IMR-90 (cell line): ENCODE measurements around the gene RAB27A.

Experiments
- MAFK ChIP-seq: IDR thresholded peaks from 2 replicates; pipeline ENCODE4 v1.6.1; 2012; ENCODE audit warnings: low read depth, low read length, improper control_type of control experiment
- MXI1 ChIP-seq: IDR thresholded peaks from 2 replicates; pipeline ENCODE4 v1.6.1; 2012; ENCODE audit warnings: low read depth, mild to moderate bottlenecking, low read length, moderate library complexity, borderline replicate concordance
- POLR2A ChIP-seq: IDR thresholded peaks from 2 replicates; pipeline ENCODE4 v1.6.1; 2012; ENCODE audit warnings: mild to moderate bottlenecking, low read depth, low read length
- SMC3 ChIP-seq: fragments of 150-350 bp; IDR thresholded peaks from 2 replicates; pipeline ENCODE4 v1.6.1; 2016; ENCODE audit warnings: low read depth, mild to moderate bottlenecking, antibody characterized with exemption, low read length, moderate library complexity
- TF ChIP-seq, protein P1 (sequence below): conservative IDR thresholded peaks from 2 replicates; pipeline ENCODE4 v1.5.1; 2012; ENCODE audit warnings: mild to moderate bottlenecking, low read depth, low read length, improper control_type of control experiment

DNA sequence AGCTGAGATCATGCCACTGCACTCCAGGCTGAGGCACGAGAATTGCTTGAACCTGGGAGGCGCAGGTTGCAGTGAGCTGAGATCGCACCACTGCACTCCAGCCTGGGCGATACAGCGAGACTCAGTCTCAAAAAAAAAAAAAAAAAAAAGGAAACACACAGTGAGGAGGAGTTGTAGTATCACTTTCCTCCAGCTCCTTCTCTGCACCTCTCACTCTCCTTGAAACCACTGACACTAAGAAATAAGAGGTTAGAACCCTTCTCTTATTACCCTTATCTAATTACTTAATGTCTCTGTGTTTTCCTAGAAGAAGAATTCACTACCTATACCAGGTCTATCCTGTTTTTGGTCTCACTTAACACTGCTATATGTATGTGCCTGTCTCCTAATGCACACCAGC lies 31.7 kb downstream of the RAB27A start:
- TF ChIP-seq SMC3 (no peak), MXI1 (no peak), POLR2A (no peak), MAFK (no peak)
- TF ChIP-seq, protein P1, sequence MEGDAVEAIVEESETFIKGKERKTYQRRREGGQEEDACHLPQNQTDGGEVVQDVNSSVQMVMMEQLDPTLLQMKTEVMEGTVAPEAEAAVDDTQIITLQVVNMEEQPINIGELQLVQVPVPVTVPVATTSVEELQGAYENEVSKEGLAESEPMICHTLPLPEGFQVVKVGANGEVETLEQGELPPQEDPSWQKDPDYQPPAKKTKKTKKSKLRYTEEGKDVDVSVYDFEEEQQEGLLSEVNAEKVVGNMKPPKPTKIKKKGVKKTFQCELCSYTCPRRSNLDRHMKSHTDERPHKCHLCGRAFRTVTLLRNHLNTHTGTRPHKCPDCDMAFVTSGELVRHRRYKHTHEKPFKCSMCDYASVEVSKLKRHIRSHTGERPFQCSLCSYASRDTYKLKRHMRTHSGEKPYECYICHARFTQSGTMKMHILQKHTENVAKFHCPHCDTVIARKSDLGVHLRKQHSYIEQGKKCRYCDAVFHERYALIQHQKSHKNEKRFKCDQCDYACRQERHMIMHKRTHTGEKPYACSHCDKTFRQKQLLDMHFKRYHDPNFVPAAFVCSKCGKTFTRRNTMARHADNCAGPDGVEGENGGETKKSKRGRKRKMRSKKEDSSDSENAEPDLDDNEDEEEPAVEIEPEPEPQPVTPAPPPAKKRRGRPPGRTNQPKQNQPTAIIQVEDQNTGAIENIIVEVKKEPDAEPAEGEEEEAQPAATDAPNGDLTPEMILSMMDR, result no peak
